RWPE1 (cell line): Measurements from ENCODE around the gene PITHD1.
"Not testable (repeated sequence)": the region's sequence is repeated elsewhere in the genome, so short reads cannot be mapped to it uniquely, and the experiment has no call there.

ENCODE experiments used
- CTCF ChIA-PET: fragments of 350-600 bp; sonication (Branson Sonifier 250); formaldehyde crosslinking; extraction: SDS; loops from one replicate; lab custom pipeline; 2021; lab: Yijun Ruan, JAX
- POLR2A ChIA-PET: fragments of 400-600 bp; formaldehyde crosslinking; extraction: SDS; loops from one replicate; lab custom pipeline; 2020; ENCODE audit warnings: antibody characterized with exemption; ENCODE audit not compliant: low non-redundant PET; lab: Yijun Ruan, JAX
- DNase-seq: peaks from one replicate; pipeline ENCODE4 v3.0.0; 2012; ENCODE audit warnings: low spot score
- H3K27ac ChIP-seq: fragments of 450-650 bp; 2 replicates; pipeline ENCODE4 v1.5.1; 2017
- TF ChIP-seq, protein P1 (sequence below): fragments of 450-650 bp; conservative IDR thresholded peaks from 2 replicates; pipeline ENCODE4 v1.5.1; 2017; ENCODE audit warnings: low read depth, mild to moderate bottlenecking

PITHD1 gene, protein sequence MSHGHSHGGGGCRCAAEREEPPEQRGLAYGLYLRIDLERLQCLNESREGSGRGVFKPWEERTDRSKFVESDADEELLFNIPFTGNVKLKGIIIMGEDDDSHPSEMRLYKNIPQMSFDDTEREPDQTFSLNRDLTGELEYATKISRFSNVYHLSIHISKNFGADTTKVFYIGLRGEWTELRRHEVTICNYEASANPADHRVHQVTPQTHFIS

DNA sequence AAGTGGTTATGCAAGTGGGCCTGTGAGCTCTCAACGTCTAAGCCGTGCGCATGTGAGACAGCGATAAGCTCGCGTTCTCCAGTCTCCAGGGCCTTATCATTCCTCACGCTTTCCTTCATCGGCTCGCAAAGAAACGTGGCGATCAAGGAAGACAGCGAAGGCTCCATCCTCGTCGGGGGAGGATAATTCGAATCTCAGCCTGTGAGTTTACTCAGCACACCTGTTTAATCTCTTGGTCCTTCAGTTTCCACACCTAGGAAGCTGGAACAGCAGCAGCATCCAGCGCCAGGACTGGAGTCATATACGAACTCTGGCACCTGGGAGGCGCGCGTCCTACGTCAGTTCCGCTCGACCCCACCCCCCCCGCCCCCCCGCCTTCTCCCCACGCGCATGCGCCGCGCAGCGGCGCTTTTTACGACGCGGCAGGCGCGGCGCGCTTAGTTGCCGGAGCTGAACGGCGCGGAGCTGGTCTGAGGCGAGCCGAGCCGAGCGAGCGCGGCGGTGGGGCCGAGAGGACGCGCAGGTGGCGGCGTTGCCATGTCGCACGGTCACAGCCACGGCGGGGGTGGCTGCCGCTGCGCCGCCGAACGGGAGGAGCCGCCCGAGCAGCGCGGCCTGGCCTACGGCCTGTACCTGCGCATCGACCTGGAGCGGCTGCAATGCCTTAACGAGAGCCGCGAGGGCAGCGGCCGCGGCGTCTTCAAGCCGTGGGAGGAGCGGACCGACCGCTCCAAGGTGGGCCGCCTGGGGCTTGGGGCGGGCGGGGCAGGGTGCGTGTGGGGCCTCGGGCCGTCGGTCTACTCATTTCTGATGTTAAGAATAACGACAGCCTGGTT, at the start of gene PITHD1:
Gene PITHD1 (plus strand): TSS at position 440 of the 836 bp plus-strand sequence. CDS start 98 bp downstream, at position 538.
- TF ChIP-seq, protein P1, sequence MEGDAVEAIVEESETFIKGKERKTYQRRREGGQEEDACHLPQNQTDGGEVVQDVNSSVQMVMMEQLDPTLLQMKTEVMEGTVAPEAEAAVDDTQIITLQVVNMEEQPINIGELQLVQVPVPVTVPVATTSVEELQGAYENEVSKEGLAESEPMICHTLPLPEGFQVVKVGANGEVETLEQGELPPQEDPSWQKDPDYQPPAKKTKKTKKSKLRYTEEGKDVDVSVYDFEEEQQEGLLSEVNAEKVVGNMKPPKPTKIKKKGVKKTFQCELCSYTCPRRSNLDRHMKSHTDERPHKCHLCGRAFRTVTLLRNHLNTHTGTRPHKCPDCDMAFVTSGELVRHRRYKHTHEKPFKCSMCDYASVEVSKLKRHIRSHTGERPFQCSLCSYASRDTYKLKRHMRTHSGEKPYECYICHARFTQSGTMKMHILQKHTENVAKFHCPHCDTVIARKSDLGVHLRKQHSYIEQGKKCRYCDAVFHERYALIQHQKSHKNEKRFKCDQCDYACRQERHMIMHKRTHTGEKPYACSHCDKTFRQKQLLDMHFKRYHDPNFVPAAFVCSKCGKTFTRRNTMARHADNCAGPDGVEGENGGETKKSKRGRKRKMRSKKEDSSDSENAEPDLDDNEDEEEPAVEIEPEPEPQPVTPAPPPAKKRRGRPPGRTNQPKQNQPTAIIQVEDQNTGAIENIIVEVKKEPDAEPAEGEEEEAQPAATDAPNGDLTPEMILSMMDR, result no peak
- POLR2A ChIA-PET, result interaction anchor here (1.0 to 1.1 kb wide), 2 partner anchors 14 to 21 kb away, joined by 3 to 5 read pairs; no protein-coding TSS in a partner anchor
- H3K27ac ChIP-seq, result peak within 1 kb of the TSS; percentile 84
- CTCF ChIA-PET, result interaction anchor here (0.6 to 1.8 kb wide), 3 partner anchors 10 to 289 kb away, joined by 3 to 6 read pairs (median 3); no protein-coding TSS in a partner anchor
- peak; percentile 98 for DNase-seq

DNA sequence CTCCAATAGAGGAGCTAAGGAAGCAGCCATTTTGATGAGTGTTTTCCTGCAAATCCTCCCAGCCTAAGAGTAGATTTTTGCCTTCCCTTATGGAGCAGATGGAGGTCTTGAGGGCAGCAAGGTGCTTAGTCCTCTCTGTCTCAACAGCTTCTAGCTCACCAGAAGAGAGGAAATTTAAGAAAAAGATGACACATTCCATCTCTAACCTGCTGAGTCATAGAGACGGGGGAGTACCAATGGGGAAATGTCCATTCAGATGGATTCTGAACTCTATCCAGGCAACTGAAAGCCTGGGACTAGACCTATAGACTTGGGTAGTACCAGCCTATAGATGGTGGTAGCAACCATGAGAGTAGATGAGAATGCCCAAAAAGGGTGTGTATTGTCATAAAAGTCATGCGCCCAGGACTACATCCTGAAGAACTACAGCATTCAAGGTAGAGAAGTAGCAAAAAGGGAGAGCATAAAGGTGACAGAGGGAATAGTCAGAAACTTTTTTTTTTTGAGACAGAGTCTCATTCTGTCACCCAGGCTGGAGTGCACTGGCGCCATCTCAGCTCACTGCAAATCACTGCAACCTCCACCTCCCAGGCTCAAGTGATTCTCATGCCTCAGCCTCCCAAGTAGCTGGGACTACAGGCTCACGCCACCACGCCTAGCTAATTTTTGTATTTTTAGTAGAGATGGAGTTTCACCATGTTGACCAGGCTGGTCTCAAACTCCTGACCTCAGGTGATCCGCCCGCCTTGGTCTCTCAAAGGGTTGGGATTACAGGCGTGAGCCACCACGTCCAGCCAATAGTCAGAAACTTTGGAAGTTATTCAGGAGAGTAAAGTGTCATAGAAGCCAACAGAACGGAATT, 45.6 kb upstream of the PITHD1 start:
- POLR2A ChIA-PET, result no interaction called here
- CTCF ChIA-PET, result interaction anchor here (0.8 kb wide), 1 partner anchor 1589 kb away, joined by 7 read pairs; no protein-coding TSS in a partner anchor
- peak; percentile 23 for DNase-seq
- TF ChIP-seq, protein P1, result no peak
- no peak overlapping the region for H3K27ac ChIP-seq

DNA sequence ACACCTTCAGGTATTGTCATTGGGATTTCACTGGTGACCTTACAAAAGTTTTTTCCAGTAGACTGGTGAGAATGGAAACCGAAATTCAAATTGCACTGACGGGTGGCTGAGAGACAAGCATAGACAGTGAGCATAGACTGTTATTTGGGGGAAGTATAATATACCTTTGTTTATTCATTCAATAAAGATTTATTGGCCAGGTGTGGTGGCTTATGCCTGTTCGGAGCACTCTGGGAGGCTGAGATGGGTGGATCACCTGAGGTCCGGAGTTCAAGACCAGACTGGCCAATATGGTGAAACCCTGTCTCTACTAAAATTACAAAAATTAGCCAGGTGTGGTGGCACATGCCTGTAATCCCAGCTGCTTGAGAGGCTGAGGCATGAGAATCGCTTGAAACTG, 44.9 kb upstream of the PITHD1 start:
- CTCF ChIA-PET, H3K27ac ChIP-seq, POLR2A ChIA-PET, DNase-seq: not testable (repeated sequence)

DNA sequence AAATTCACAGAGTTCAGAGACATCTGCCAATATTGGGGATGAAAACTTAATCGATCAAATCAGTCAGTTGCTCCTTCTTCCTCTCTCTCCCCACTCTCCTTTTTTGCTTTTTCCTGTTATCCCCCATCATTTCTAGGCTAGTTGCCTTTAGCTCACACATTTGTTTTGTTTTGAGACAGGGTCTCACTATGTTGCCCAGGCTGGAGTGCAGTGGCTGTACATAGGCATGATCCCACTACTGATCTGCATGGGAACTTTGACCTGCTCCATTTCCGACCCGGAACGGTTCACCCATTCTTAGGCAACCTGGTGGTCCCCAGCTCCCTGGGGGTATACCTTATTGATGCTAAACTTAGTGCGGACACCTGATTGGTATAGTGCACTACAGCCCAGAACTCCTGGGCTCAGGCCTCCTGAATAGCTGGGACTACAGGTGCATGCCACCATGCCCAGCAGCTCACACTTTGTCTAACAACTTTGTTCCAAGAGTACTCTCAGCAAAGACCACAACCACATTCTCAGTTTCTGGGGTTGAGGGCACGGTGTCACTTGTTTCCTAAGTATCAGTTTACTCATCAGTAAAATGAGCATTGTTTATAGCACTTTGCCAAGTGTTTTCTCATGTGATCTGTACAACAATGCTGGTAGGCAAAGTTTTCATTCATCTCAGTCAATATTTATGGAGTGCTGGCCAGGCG, 41.6 kb upstream of the PITHD1 start:
- POLR2A ChIA-PET, result no interaction called here

DNA sequence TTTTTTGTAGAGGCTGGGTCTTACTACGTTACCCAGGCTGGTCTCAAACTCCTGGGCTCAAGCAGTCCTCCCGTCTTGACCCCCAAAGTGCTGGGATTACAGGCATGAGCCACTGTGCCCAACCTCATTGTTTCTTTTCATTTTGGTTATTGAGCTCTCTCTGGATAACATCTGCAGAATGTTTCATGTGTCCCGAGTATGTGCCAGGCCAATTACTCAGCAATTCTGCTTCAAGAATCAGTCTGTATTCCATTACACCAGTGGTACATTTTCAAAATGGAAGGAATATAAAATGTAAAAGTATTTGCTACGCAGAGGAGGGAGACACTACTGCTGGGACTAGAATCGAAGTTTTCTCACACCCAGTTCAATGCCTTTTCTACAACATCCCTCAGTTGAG, 36.6 kb upstream of the PITHD1 start:
- TF ChIP-seq, protein P1, result no peak
- no peak overlapping the region for H3K27ac ChIP-seq
- DNase-seq, result no peak
- ChIA-PET CTCF (interaction anchor here (0.5 kb wide), 1 partner anchor 50 kb away, joined by 3 read pairs; the partner anchor contains the start of gene RPL11), POLR2A (no interaction called here)

More for the DNA sequence above, 41.6 kb upstream of the PITHD1 start:
- no peak for DNase-seq
- CTCF ChIA-PET, result interaction anchor here (0.7 kb wide), 1 partner anchor 746 kb away, joined by 3 read pairs; no protein-coding TSS in a partner anchor
- no peak overlapping the region for H3K27ac ChIP-seq
- TF ChIP-seq, protein P1, result no peak

DNA sequence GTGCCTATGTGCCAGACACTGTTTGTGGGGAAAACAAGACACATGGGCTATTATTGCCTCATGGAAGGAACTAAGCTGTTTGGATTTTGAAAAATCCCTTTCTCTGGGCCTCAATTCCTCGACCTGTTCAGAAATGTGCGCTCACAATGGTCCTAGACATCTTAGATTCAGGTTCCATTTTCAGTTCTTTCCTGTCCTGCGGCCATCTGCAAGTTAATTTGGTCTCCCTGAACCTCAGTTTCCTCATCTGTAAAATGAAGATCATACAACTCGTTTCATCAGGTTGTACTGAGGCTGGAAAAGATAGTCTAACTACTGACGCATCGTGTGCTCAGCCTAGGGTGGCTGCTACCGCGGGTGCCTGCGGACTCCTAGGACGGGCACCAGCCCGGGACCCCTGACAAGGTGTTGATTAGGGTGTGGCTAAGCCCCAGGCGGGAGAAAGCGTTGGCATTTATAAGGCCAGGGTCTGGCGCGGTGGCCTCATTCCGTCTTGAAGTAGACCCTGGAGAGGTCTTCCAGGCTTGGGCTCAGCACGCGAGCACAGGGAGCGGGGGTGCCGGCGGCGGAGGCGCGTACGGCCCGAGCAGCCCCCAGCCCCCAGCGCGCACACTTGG, 35.4 kb upstream of the PITHD1 start:
- no peak for DNase-seq
- POLR2A ChIA-PET, result interaction anchor here (0.6 to 1.8 kb wide), 2 partner anchors 51 to 54 kb away, joined by 3 to 7 read pairs; partner anchors contain the start of gene RPL11
- TF ChIP-seq, protein P1, result no peak
- CTCF ChIA-PET, result interaction anchor here (1.3 kb wide), 1 partner anchor 51 kb away, joined by 6 read pairs; the partner anchor contains the start of gene RPL11
- peak overlapping the region; percentile 85 for H3K27ac ChIP-seq
